Dermis microvascular lymphatic vessel endothelial cell (primary cell): ENCODE results near the gene NDUFA6. TPM values are rescaled to one million over a fixed set of nuclear protein-coding genes. Genes with fewer than 3 reads are reported as not detected.

Experiments used
- total RNA-seq: library from RNA; depleted of rRNA; stranded (reverse); fragments of >200 nt; gene quantifications from 2 replicates; pipeline ENCODE4 v1.2.1, GENCODE V29; 2014

Gene NDUFA6
- total RNA-seq, 1 donor from 2014 or later: 45.6 TPM

Other genes with a start within 250 kb of the NDUFA6 start
- not detected in 2 replicates for gene SHISA8, start 175.7 kb downstream of the NDUFA6 start, total RNA-seq
- gene TNFRSF13C, start 164.0 kb downstream of the NDUFA6 start, total RNA-seq: under 0.01 TPM in 2 replicates
- 14.4 and 30.0 TPM in 2 replicates for gene CENPM, start 143.6 kb downstream of the NDUFA6 start, total RNA-seq
- under 0.01 TPM in 2 replicates for gene SEPTIN3, start 121.3 kb downstream of the NDUFA6 start, total RNA-seq
- gene WBP2NL, start 92.0 kb downstream of the NDUFA6 start, total RNA-seq: not detected in 2 replicates
- 21.7 TPM in 2 replicates for gene NAGA, start 20.0 kb downstream of the NDUFA6 start, total RNA-seq
- 13.4 and 31.1 TPM in 2 replicates for gene PHETA2, start 16.5 kb downstream of the NDUFA6 start, total RNA-seq
- 8.0 and 11.5 TPM in 2 replicates for gene SMDT1, start 11.1 kb downstream of the NDUFA6 start, total RNA-seq
- gene CYP2D6, start 40.0 kb upstream of the NDUFA6 start, total RNA-seq: 0.13 TPM in 2 replicates
- gene TCF20, start 179.9 kb upstream of the NDUFA6 start, total RNA-seq: 15.1 and 18.2 TPM in 2 replicates